ENCODE measurements around the gene MICAL3.

DNA sequence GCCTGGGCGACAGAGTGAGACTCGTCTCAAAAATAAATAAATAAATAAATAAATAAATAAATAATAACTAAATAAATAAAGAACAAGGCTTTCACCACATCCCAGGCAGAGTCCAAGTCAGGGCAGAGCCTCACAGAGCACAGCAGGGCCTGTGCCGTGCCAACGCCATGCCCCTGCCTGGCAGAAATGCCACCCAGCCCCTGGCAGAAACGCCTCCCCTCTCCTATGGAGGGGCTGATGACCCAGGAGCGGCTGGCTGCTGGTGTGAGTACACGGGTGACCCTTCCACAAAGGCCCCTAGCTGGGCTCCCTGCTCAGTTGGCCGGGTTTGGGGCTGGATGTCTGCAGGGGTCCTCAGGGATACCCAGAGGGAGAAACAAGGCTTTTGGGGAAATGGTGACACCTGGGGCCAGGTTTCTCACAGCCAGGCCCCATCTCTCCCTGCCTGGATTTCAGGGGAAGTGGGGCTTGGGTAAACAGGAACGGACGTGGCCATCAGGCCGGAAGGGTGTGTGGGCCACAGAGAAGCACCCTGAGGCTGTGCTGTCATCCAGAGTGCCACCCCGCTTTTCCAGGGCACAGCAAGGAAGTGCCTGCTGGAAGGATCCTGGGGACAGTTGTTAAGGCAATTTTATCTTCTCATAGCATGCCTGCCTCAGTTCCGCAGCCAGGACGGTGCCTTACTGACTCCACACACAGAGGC lies 255.2 kb downstream of the MICAL3 start:
- TF ChIP-seq EZH2 (IDR thresholded peaks at IDR 0.05) (no peak), POLR2AphosphoS5 (IDR thresholded peaks at IDR 0.05; ENCODE audit: borderline replicate concordance, low read depth, low read length) (no peak)
